Measurements from ENCODE around the gene HAL. TPM values are rescaled to one million over a fixed set of nuclear protein-coding genes. Genes with fewer than 3 reads are reported as not detected.

Gene HAL
- total and polyA plus RNA-seq, 12 donors: 0.07 to 0.93 (median 0.30) TPM; not detected in 4

DNA sequence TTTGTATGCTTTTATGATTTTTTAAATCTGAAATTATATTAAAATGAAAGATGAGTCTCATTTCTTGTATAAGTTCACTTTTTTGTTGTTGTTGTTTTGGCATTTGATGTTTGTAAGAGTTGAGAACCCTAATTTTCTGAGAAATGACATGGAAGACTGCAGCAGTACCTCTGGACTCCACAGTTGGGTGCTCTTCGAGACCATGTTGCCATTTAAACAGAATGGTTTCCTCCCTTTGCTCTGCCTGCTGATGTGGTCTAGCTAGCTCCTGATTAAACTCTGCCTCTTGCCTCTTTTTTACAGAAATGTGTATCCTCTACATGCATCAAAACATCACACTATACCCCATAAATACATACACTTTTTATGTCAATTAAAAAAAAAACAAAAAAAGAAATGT is 45.0 kb upstream of the HAL start:
- DNase-seq: no peak
- intact Hi-C loops (cut with DNase I): no loop called here
- Histone ChIP-seq H3K4me3 (no peak overlapping the region), H3K9me3 (no peaks in the 10 kb centered on the region), H3K27ac (no peak overlapping the region), H3K36me3 (no peaks in the 10 kb centered on the region), H3K4me1 (peaks cover 0 to 39% (median 0%) of the 10 kb centered on the region in 9 donors), H3K27me3 (no peaks in the 10 kb centered on the region)
- no peak for TF ChIP-seq CTCF (IDR thresholded peaks at IDR 0.05)
- ATAC-seq: no peak
- WGBS, 2 donors: 88 to 91% methylated on average over 1 of the region's 1 CpG

- 51 to 60% methylated on average over 3 of the region's 3 CpGs for WGBS, 2 donors
- no peak for DNase-seq
- H3K36me3 ChIP-seq: no peaks in the 10 kb centered on the region
- intact Hi-C loops (cut with DNase I): no loop called here
- H3K9me3 ChIP-seq: no peaks in the 10 kb centered on the region
- H3K27ac ChIP-seq: no peak overlapping the region
- no peaks in the 10 kb centered on the region for H3K27me3 ChIP-seq
- H3K4me3 ChIP-seq: no peak overlapping the region
- no peak for TF ChIP-seq CTCF (IDR thresholded peaks at IDR 0.05)
- peaks cover 0 to 36% (median 0%) of the 10 kb centered on the region in 9 donors for H3K4me1 ChIP-seq
- no peak for ATAC-seq
Observed at GRCh38 chr12:96040305-96041133, 44.4 kb upstream of the HAL start.

DNA sequence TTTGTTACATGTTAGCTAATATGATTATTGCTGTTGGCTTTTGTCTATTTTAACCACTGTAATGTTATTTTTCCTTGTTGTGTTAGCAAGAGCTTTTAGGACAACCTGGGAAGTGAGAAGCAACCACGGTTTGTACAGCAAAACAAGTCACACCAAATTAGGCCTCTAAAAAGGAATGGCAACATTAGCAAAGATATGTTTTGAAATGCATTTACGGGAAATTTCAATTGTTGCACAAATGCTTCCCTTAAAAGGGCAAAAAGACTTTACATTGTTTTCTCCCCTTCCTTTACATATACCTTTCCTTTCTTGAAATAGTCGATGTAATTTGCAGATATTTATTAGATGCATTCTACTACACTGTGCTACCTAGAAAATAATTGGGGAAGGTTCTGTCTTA is 43.4 kb upstream of the HAL start:
- no peaks in the 10 kb centered on the region for H3K27me3 ChIP-seq
- no peak for TF ChIP-seq CTCF (IDR thresholded peaks at IDR 0.05)
- DNase-seq: no peak
- peaks cover 0 to 28% (median 2%) of the 10 kb centered on the region in 9 donors for H3K4me1 ChIP-seq
- H3K27ac ChIP-seq: no peak overlapping the region
- intact Hi-C loops (cut with DNase I): loop anchor here in 1 of 10 donors (10.0 kb wide), 1 partner anchor 365 kb away; the partner anchor contains the start of gene CDK17
- no peak for ATAC-seq
- no peaks in the 10 kb centered on the region for H3K36me3 ChIP-seq
- H3K4me3 ChIP-seq: no peak overlapping the region
- H3K9me3 ChIP-seq: no peaks in the 10 kb centered on the region
- WGBS, 2 donors: 86 to 90% methylated on average over 3 of the region's 3 CpGs

DNA sequence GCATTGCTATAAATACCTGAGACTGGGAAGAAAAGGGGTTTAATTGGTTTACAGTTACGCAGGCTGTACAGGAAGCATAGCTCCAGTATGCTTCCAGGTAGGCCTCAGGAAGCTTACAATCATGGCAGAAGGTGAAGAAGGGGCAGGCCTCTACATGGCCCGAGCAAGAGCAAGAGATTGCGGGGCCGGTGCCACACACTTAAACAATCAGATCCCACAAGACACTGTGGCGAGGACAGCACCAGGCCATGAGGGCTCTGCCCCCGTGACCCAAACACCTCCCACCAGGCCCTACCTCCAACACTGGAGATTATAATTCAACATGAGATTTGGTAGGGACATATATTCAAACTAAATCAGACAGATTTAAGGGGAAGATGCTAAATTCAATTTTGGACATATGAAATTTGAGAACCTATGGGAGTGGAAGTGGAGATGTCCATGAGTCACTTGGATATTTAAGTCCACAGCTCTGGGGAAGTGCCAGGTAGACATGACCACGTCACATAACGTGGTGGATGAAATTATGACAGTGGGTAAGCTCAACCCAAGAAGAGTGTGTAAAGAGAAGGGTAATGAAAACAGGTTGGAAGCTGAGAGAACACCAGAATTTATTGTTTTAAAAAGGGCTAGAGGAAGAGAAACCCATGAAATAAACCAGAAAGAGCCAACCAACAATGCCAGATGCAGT is 40.8 kb upstream of the HAL start:
- no peak overlapping the region for H3K4me3 ChIP-seq
- ATAC-seq (no peak), DNase-seq (no peak)
- TF ChIP-seq CTCF (IDR thresholded peaks at IDR 0.05): no peak
- intact Hi-C loops (cut with DNase I): loop anchor here in 1 of 10 donors (10.0 kb wide), 1 partner anchor 368 kb away; the partner anchor contains the start of gene CDK17
- peak overlapping the region in 1 of 10 donors; percentile 89 for H3K27ac ChIP-seq
- no peaks in the 10 kb centered on the region for H3K36me3 ChIP-seq
- peaks cover 0 to 40% (median 20%) of the 10 kb centered on the region in 9 donors for H3K4me1 ChIP-seq
- WGBS, 2 donors: 94 to 96% methylated on average over 8 of the region's 8 CpGs
- H3K9me3 ChIP-seq: no peaks in the 10 kb centered on the region
- H3K27me3 ChIP-seq: no peaks in the 10 kb centered on the region
